IMR-90 (cell line): ENCODE results near the gene ZNF608. TPM values are rescaled to one million over a fixed set of nuclear protein-coding genes. Genes with fewer than 3 reads are reported as not detected.
A peak's percentile ranks its signal among the peaks of the same experiment; 100 is the strongest.

Source experiments
- ATAC-seq: fragments of 200-7000 bp; cut with Tn5 transposase; 2 replicates; pipeline ENCODE4 v1.9.1; 2020; ENCODE audit warnings: low read depth, mild to moderate bottlenecking, moderate library complexity
- BruUV-seq: library from RNA; stranded (reverse); fragments of 400-500 nt; replicated peaks from 2 replicates; lab custom pipeline; 2021; lab: Mats Ljungman, UMichigan
- CTCF ChIA-PET: fragments of 300-600 bp; formaldehyde crosslinking; extraction: SDS; loops from one replicate; lab custom pipeline; 2021; ENCODE audit warnings: antibody characterized with exemption; lab: Yijun Ruan, JAX
- POLR2A ChIA-PET: fragments of 300-600 bp; sonication (Branson Sonifier 250); formaldehyde crosslinking; loops from one replicate; lab custom pipeline; 2022; ENCODE audit warnings: antibody characterized with exemption; ENCODE audit not compliant: unreplicated experiment; lab: Charles Lee
- DNase-seq: peaks from one replicate; pipeline ENCODE4 v3.0.0; 2013
- H2AFZ ChIP-seq: replicated peaks from 2 replicates; pipeline ENCODE3; 2013; ENCODE audit warnings: low read length, mild to moderate bottlenecking; ENCODE audit not compliant: poor library complexity
- H2AK5ac ChIP-seq: 2 replicates; pipeline ENCODE4 v1.6.1; 2013; ENCODE audit warnings: low read depth, low read length, inconsistent platforms
- H2AK9ac ChIP-seq: replicated peaks from 2 replicates; pipeline ENCODE3; 2013; ENCODE audit warnings: mild to moderate bottlenecking, low read depth, low read length, moderate library complexity; ENCODE audit not compliant: poor library complexity
- H2BK120ac ChIP-seq: 2 replicates; pipeline ENCODE4 v1.6.1; 2013; ENCODE audit warnings: low read depth, low read length, inconsistent platforms
- H2BK15ac ChIP-seq: 3 replicates; pipeline ENCODE4 v1.6.1; 2013; ENCODE audit warnings: low read depth, low read length, inconsistent platforms
- H2BK20ac ChIP-seq: 2 replicates; pipeline ENCODE4 v1.6.1; 2013; ENCODE audit warnings: low read depth, mild to moderate bottlenecking, inconsistent platforms, low read length, moderate library complexity
- H2BK5ac ChIP-seq: 2 replicates; pipeline ENCODE4 v1.6.1; 2013; ENCODE audit warnings: mild to moderate bottlenecking, low read depth, low read length, inconsistent platforms; ENCODE audit not compliant: poor library complexity, severe bottlenecking
- H3K14ac ChIP-seq: replicated peaks from 2 replicates; pipeline ENCODE4 v1.6.1; 2013; ENCODE audit warnings: low read depth, low read length, inconsistent platforms
- H3K18ac ChIP-seq: 2 replicates; pipeline ENCODE4 v1.6.1; 2013; ENCODE audit warnings: low read depth, low read length, control low read depth
- H3K23ac ChIP-seq: 2 replicates; pipeline ENCODE4 v1.6.1; 2013; ENCODE audit warnings: low read depth, low read length, inconsistent platforms
- H3K27ac ChIP-seq: 2 replicates; pipeline ENCODE4 v1.5.1; 2013; ENCODE audit warnings: mild to moderate bottlenecking, control low read depth, low read length; ENCODE audit not compliant: insufficient read depth
- H3K27me3 ChIP-seq: 2 replicates; pipeline ENCODE4 v1.6.1; 2013; ENCODE audit warnings: low read length; ENCODE audit not compliant: control insufficient read depth, insufficient read depth
- H3K36me3 ChIP-seq: 2 replicates; pipeline ENCODE4 v1.6.1; 2013; ENCODE audit warnings: low read length, mixed read lengths; ENCODE audit not compliant: control insufficient read depth, insufficient read depth
- H3K4ac ChIP-seq: 2 replicates; pipeline ENCODE4 v1.6.1; 2013; ENCODE audit warnings: low read depth, low read length, inconsistent platforms
- H3K4me1 ChIP-seq: 2 replicates; pipeline ENCODE4 v1.6.1; 2013; ENCODE audit warnings: low read length, mixed read lengths; ENCODE audit not compliant: control insufficient read depth, insufficient read depth
- H3K4me2 ChIP-seq: 2 replicates; pipeline ENCODE4 v1.6.1; 2013; ENCODE audit warnings: low read depth, mild to moderate bottlenecking, control low read depth, low read length, moderate library complexity
- H3K4me3 ChIP-seq: 2 replicates; pipeline ENCODE4 v1.5.1; 2013; ENCODE audit warnings: low read depth, mild to moderate bottlenecking, control low read depth, low read length, moderate library complexity; ENCODE audit not compliant: insufficient read depth
- H3K56ac ChIP-seq: 2 replicates; pipeline ENCODE4 v1.6.1; 2013; ENCODE audit warnings: low read length, inconsistent platforms; ENCODE audit not compliant: insufficient read depth; ENCODE audit errors: extremely low read depth
- H3K79me1 ChIP-seq, 2 experiments: 2 replicates each; pipeline ENCODE4 v1.6.1; 2013; ENCODE audit warnings: low read length in 2 of 2, inconsistent platforms in 1 of 2, low read depth in 1 of 2
- H3K9ac ChIP-seq: 2 replicates; pipeline ENCODE4 v1.6.1; 2013; ENCODE audit warnings: low read depth, low read length, control low read depth
- H3K9me1 ChIP-seq: 2 replicates; pipeline ENCODE4 v1.6.1; 2013; ENCODE audit warnings: low read length, inconsistent platforms; ENCODE audit not compliant: insufficient read depth
- H3K9me3 ChIP-seq: 2 replicates; pipeline ENCODE4 v1.6.1; 2013; ENCODE audit warnings: low read length; ENCODE audit not compliant: control insufficient read depth, insufficient read depth
- H4K20me1 ChIP-seq: 2 replicates; pipeline ENCODE4 v1.6.1; 2013; ENCODE audit warnings: low read length, inconsistent platforms; ENCODE audit not compliant: insufficient read depth
- H4K5ac ChIP-seq: 2 replicates; pipeline ENCODE4 v1.6.1; 2013; ENCODE audit warnings: mild to moderate bottlenecking, low read depth, low read length, control low read depth
- H4K8ac ChIP-seq, 2 experiments: 2 replicates each; pipeline ENCODE4 v1.6.1; 2013; ENCODE audit warnings: low read depth in 2 of 2, low read length in 2 of 2, control low read depth in 1 of 2, inconsistent platforms in 1 of 2
- H4K91ac ChIP-seq: 2 replicates; pipeline ENCODE4 v1.6.1; 2013; ENCODE audit warnings: low read depth, low read length, inconsistent platforms; ENCODE audit not compliant: insufficient read depth
- FOS ChIP-seq: fragments of 150-350 bp; IDR thresholded peaks from 2 replicates; pipeline ENCODE4 v1.6.1; 2016; ENCODE audit warnings: low read depth, low read length
- MAFK ChIP-seq: IDR thresholded peaks from 2 replicates; pipeline ENCODE4 v1.6.1; 2012; ENCODE audit warnings: low read depth, low read length, improper control_type of control experiment
- MXI1 ChIP-seq: IDR thresholded peaks from 2 replicates; pipeline ENCODE4 v1.6.1; 2012; ENCODE audit warnings: low read depth, mild to moderate bottlenecking, low read length, moderate library complexity, borderline replicate concordance
- WGBS, 2 experiments: methylation state at CpG; one replicate each; pipeline versions ENCODE4 v1.1.5 to v1.1.7; 2013; ENCODE audit warnings: missing lambda C conversion rate in 2 of 2; ENCODE audit not compliant: insufficient read length in 1 of 2; ENCODE audit errors: extremely low coverage in 2 of 2; 5-methylcytosine and 5-hydroxymethylcytosine counted together
- dilution Hi-C: fragments of 300-500 bp; cut with HindIII; formaldehyde crosslinking; loops from one replicate; pipeline ENCODE4 v1.14.3; 2018; ENCODE audit warnings: low sequenced_read_pairs; ENCODE audit not compliant: unreplicated experiment
- in situ Hi-C: fragments of 300-500 bp; cut with MboI; formaldehyde crosslinking; loops from 3 replicates; pipeline ENCODE4 v1.14.3; 2019; ENCODE audit warnings: low sequenced_read_pairs, inconsistent platforms, mixed read lengths
- intact Hi-C: fragments of 100-400 bp; cut with micrococcal nuclease; formaldehyde crosslinking; loops from 2 replicates; pipeline ENCODE4 v1.10.0; 2022
- polyA plus RNA-seq, 3 experiments: library from polyadenylated mRNA; depleted of rRNA; stranded (reverse); fragments of >200 nt; gene quantifications; 2 replicates each; pipeline ENCODE4 v1.2.3, GENCODE V29; 2012; ENCODE audit warnings: low replicate concordance in 1 of 3
- total RNA-seq: library from RNA; depleted of rRNA; stranded (reverse); fragments of >200 nt; gene quantifications from 2 replicates; pipeline ENCODE4 v1.2.3, GENCODE V29; 2012

Gene ZNF608
- total and polyA plus RNA-seq, 2 of the 4 experiments (the other 2 are of a cell fraction): 9.8 to 15.1 TPM

- in situ Hi-C loops (no loop called here), dilution Hi-C loops (no loop called here), intact Hi-C loops (no loop called here)
- H2BK120ac ChIP-seq: no peak overlapping the region
- H2AFZ ChIP-seq: no peak overlapping the region
- H3K9me1 ChIP-seq: no peaks in the 10 kb centered on the region
- no peak overlapping the region; the same call in 1 of the 2 replicates for H3K4me2 ChIP-seq
- ChIA-PET POLR2A (interaction anchor here (0.6 kb wide), 1 partner anchor 13 kb away, joined by 6 read pairs; no protein-coding TSS in a partner anchor), CTCF (no interaction called here)
- WGBS, 2 experiments: no CpG with 5 or more reads among the region's 7 CpGs
- no peak overlapping the region for H4K5ac ChIP-seq
- ATAC-seq: no peak
- H3K27ac ChIP-seq: no peak overlapping the region
- no peaks in the 10 kb centered on the region for H3K79me1 ChIP-seq
- no peak overlapping the region for H3K18ac ChIP-seq
- H2BK5ac ChIP-seq: no peak overlapping the region
- H3K56ac ChIP-seq: no peak overlapping the region
- H2BK20ac ChIP-seq: no peak overlapping the region
- TF ChIP-seq MXI1 (no peak), MAFK (peak; percentile 27; the same call in 1 of the 2 replicates), FOS (no peak)
- H3K4me1 ChIP-seq: no peaks in the 10 kb centered on the region
- BruUV-seq: no TSS peak
- H3K9me3 ChIP-seq: no peaks in the 10 kb centered on the region
- no peak overlapping the region for H2BK15ac ChIP-seq
- H2AK5ac ChIP-seq: no peak overlapping the region
- H3K4ac ChIP-seq: no peak overlapping the region
- no peaks in the 10 kb centered on the region for H3K27me3 ChIP-seq
- no peaks in the 10 kb centered on the region for H4K20me1 ChIP-seq
- no peak overlapping the region for H3K23ac ChIP-seq
- no peak overlapping the region for H4K8ac ChIP-seq
- no peaks in the 10 kb centered on the region for H3K36me3 ChIP-seq
- no peak overlapping the region for H3K14ac ChIP-seq
- no peak for DNase-seq
- H4K91ac ChIP-seq: no peak overlapping the region
- no peak overlapping the region for H3K4me3 ChIP-seq
- H3K9ac ChIP-seq: no peak overlapping the region
- no peak overlapping the region for H2AK9ac ChIP-seq
These were observed 7.9 kb upstream of the ZNF608 start for GRCh38 chr5:124754206-124754927.
